Fibroblast of skin of back (primary cell): ENCODE data around the gene THSD7B.

Source experiments
- DNase-seq: peaks from one replicate; pipeline ENCODE4 v3.0.0-alpha.2; 2013

Gene THSD7B

DNA sequence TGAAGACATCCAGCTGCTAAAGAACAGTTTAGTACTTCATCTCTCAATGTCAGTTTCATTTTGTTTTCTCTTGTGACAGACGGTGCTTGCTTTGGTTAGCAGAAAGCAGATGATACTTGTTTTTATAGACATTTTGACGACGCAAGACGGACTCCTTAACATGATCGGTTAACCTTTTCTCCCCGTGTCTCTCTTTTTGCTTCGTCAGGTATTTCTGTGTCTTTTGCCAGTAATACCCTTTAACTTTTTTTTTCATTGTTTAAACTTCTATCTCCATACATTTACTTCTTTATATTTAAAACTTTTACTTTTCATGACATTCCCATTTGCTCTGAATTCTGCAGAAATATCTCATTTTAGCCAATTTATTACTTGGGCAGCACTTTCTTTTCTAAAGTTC lies 57.9 kb downstream of the THSD7B start:
- DNase-seq = no peak

DNA sequence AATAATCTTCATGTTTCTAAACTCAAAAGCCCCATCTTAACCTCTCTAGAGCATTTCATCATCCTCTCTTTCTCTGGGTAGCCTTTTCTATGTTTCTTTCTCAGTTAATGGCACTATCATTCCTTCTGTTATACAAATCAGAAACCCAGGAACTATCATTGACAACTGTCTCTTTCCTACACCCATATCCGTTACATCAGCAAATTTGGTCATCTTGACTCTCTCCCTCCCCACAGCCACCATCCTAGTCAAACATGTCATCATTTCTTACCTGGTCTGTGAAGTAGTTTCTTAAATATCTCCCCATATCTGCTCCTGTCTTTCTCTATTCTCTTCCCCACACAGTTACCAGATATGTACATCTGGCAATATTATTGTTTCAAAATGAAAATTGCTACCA lies 62.8 kb downstream of the THSD7B start:
- DNase-seq = no peak

DNA sequence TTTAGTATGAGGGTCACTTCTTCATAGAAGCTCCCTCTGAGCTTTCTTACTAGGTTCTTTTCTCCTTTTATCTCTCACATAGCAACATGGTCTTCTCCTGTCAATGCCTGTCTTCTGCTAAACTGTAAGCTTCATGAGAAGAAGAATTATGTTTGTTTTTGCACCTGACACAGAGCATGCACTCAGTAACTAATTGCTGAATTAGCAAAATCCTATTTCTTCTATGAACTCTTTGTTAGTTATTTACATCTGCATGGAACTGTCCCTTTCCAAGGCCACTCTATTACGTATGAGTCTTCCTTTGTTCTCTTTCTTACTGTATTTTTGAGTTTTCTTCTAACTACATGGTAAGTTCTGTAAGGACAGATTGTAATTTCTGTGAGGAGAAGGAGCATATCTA lies 63.4 kb downstream of the THSD7B start:
- no peak for DNase-seq

DNA sequence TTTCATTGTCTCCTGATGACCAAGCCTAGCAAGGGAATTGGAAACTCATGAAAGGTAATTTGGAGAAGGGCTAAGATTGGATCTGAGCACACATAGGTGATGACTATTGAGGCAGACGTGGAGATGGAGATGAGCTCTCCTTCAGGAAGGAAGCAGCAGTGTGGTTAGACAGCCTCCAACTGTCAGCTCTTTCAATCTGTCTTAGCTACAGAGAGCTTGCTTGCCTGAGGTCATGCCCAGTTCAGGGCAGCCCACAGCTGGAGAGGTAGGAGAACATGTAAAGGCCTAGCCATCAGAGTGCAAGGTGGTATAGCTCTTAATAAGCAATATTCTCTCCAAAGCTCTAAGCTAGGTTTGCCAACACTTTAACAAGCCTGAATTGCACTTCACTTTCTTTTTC lies 79.2 kb downstream of the THSD7B start:
- no peak for DNase-seq

DNA sequence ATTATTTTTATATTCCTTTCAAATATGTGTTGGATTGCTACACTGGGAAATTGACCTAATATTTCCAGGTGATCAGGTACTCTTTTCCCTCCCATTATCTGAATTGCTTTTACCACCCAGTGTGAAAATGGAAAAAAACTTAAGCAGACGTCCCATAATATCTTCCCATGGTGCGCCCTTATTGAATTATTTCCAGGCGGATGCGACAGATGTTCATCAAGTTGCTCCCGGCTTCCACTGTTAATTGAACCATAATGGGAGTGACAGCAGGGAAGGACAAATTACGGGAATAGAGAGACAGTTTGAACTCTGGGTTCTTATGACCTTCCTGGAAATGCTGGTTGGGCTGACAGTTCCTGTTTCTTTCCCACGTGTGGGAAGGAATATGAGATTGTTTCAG lies 93.3 kb downstream of the THSD7B start:
- DNase-seq = no peak

DNA sequence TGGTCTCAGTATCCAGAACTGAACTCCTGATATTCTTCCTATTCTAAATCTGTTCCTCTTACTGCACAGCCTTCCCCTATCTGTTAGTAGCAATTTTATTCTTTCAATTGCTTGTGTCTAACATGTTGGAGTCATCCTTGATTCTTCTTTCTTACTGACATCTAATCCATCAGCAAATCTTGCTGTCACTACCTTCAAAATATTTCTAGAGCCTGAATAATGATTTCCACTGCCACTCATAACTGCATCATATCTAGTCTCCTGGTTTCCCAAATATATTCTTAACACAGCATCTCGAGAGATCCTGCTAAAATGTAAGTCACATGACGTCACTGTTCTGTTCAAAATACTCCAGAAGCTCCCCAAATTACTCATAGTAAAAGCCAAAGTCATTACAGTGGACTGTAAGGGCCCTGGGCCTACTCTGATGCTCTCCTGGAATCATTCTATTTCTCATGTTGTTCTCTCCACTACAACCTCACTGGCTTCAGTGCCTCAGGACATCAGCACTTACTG lies 95.2 kb downstream of the THSD7B start:
- no peak for DNase-seq

DNA sequence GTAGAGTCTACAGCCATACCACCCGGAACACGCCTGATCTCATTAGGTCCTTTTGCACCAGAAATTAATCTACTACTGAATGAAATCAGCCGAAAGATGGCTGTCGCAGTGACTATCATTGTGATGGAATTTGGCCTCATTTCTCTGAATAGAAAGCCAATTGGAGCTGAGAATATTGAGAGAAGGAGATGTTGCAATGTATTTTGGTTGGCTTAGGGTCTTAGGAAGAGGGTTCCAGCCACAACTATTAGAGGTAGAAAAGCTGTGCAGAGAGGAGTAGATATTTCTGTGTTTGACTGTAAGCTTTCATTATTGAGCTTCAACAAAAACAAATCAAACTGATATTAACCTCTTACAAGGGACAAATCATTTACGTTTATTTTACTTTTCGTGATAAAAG lies 98.1 kb downstream of the THSD7B start:
- no peak for DNase-seq

DNA sequence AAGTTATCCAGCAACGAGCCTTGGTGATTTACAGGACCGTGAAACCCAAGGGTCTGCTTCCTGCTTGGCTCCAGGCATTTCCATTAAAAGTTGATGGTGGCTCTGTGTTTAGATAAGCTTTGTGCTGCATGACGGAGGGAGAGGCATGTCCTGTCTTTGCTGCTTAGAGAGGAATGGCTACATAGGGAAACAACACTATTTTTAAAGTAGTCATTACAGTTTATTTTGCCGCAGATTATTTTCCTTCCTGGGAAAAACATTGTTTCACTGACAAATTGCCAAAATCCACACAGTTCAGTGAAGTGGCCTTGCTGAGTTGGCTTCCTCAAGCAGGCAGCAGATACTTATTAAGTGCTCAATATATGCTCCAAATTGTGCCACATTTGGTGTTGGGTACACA lies 98.5 kb downstream of the THSD7B start:
- DNase-seq = no peak

DNA sequence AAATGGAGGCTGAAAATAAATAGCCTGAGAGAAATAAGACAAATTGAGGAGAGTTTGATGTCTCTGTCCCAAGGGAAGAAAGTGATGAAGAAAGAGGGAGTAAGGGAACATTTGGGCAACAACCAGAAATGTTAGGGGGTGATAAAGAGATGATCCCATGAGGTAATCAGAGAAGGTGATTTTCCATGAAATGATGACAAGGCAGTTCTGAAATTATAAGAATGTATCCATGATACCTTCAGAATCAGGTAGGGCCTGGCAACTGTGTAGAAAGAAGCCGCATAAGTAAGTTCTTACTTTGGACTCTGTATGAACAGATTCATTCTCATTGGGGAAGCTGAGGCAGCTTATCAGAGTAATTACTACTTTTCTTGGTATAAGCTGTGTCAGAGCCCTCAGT lies 106.1 kb downstream of the THSD7B start:
- no peak for DNase-seq

DNA sequence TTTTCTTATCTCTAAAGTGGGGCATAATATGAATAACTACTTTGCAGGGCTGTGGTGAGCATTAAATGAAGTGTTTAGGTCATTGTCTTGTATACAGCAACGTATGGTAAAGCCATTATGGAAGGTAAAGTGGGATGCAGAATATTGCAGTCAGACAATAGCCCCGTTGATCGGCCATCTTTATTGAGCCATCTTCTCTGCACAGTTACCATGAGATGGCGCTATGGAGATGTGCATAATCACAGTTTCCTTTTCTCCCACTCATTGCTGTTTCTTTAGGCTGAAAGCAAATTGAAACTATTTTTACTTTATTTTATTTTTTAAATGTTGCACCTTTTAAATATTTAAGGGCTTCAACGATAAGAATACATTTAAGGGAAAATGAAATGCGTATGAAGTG lies 108.9 kb downstream of the THSD7B start:
- peak; percentile 16 for DNase-seq

DNA sequence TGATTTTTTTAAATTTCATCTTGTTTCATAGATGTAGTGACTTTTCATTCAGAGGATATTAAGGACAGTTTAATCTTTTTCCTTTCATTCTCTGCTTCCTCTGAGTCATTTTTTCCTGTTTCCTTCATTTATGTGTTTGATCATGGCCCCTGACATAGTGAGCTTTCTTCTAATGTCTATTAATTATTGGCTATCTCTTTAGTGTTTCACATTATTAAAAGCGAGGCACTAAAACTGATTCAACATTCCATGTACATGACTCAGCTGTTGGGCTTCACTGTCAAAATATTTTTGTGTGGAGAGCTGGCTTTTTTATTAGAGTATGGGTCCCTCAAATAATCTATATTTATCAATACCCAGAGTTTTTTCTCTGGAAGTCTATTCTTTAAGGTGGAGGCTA lies 125.8 kb downstream of the THSD7B start:
- no peak for DNase-seq

DNA sequence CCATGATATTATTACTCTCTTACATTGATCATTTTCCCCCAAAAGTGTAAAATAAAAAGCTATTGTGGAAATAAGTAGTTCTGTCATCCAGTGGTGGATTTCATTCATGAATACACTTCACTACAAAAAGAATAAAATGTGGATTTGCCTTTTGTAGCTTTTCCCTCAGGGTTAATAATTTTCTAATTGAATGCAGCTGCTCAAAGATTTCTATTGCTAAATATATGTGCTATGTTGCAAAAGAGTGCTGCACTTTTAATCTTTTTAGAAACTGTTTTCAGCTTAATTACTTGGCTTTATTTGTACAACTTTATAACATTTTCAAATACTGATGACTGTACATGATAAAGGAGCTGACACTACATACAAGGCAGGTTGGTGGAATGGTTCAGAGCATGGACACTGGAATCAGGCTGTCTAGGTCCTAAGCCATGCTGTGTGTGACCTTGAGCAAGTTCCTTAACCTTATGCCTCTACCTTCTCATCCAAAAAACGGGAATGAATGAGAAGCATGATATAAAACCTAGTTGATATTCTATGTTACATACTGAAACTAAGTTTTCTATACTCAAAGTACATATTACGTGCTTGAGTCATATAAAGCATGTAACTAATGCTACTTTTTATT lies 128.8 kb downstream of the THSD7B start:
- no peak for DNase-seq

DNA sequence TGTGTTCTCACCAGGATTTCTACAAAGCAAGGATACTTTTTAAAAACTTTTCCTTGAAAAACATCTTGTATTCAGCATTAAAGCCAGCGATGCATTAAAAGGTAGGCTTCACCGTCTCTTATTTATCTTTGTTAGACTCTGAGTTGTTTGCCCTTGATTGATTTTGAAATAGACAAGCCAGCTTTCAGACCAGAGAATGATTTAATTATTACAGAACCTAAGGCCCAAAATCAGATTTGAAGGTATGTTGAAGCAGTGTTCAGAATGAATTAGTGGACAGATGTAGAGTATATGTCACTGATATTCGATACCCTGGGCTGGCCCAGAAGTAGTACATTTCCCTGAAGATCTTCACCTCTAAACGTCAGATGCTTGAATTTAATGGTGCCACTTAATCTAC lies 136.4 kb downstream of the THSD7B start:
- no peak for DNase-seq

DNA sequence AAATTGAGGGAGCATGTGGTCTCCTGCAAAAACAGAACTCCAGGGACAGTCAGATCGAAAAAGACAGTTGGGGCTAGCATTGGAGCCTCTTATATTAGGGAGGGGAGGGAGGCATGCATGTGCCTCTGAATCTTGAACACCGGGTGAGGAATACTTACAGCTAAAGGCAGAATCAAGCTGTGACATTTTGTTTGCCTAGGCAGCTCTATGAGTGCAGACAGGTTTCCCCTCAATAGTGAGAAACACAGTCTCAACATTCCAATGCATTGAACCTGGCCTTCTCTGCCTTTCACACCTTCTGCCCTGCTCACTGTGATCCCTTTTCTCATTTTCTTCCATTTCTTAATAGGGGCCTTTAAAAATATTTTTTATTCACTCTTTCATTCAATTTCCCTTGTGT lies 140.4 kb downstream of the THSD7B start:
- DNase-seq = no peak

DNA sequence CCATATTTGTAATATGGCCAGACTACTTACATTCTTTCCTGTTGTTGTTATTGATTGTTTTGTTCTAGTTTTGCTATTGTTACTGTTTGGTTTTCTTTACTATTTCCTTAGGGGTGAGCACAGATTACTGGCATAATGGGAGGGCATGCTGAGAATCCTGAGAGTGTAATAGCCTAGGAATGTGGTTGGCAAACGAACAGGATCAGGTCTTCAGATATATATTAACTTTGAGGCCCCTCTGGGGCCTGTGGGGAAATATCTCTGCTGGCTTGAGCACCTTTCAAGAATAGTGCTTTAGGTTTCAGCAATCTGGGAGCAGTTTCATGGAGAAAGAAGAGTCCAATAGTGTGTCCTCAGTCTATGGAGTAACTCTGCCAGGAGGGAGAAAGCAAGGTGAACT lies 144.4 kb downstream of the THSD7B start:
- no peak for DNase-seq

DNA sequence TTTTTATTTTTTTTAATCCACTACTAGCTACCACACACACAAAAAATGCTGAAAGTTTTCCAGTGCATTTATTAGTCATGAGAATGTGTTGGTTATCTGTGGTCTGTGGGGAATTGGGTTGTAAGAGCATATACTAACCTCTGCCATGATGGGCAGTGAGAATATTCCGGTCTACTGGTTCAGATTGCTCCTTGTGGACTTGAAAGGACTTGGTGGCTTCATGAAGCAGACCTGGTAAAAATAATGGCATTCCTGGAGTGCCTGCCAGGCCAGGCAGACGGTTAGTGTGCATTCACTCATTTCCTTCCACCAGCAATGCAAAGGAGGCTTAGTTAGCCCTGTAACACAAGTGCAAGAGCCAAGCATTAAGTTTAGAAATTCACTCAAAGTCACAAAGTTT lies 150.8 kb downstream of the THSD7B start:
- no peak for DNase-seq

DNA sequence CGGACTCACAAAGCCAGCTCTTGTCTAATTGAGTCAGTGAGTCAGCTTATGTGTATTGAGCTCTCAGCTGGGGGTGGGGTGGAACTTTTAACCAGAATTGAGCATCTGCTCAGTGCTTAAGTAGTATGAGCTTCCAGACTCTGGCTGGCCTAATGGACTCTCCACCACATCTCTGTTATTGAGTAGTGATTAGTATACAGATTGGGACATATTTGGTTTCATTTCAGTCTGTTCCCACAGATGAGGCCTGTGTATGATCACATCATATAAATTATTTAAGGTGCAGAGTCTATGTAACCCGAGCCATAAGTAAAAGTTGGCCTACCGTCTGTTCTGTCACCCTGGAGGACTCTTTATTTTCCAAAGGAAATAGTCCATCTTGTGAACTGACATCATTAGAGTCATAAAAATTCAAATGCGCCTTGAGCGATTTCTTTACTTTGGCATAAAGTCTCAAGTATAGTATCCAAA lies 152.1 kb downstream of the THSD7B start:
- DNase-seq = no peak

DNA sequence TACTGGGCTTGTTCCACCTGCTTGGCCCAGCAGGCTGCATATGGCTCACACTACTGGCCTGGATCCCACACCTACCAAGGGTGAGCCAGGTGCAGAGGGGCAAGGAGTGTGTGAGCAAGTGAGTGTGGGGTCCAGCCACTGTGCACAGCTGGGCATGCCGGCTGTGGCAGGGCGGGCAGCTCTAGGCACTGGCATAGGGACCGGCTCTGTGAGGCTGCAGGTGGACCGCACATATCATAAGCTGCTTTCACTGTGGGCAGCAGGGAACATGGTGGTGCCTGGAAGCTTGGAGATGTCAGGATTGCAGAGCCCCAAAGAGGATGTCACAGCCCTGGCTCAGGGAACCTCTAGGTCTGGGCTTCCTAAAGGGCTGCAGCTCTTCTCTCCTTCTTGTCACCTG lies 154.3 kb downstream of the THSD7B start:
- no peak for DNase-seq

DNA sequence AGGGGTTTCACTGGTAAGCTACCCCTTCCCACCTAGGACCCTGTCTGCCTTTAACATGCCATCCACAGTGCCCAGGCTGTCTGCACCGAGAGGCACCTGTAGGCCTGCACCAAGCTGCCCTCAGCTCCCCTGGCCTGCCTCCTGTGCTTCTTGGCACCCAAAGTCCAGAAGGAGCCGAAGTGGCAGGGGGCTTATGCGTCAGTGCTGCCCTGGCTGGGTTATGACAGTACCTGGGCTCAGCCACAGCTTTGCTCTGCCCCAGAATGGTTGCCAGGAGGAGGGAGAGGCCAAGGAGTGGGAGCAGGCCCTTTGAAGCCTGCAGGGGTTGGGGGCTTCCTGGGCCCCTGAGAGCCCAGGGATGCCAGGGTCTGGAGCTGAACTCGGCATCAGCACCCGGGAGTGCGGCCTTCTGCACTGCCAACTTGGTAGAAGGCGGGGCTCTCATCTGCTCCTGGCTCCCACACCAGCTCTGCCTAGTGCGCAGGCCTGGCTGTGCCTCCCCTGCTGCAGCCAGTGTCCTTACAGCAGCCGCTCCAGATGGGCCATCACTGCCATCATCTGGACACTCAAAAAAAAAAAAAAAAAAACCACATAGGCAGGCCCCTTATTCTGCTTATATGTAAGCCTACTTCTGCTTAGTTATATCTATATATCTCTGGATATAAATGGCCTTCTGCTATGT lies 155.4 kb downstream of the THSD7B start:
- no peak for DNase-seq

DNA sequence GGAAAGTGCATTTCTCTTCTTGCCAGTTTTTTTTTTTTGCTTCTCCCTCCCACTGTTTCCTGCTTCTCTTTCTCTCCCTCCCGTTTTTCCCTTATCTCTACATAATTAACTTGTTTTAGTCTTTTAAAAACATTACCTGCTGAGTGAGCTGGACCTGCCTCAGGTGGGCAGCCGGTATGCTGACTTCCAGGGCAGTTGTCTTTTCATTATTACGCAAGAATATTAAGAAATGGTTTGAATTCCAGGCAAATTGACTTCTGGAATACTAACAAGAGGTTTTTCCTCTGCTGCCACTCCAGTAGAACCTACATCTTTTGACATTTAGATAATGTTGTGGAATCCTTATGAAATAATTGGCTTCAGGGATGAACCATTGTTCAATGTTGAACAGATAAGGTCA lies 161.8 kb downstream of the THSD7B start:
- DNase-seq = no peak

DNA sequence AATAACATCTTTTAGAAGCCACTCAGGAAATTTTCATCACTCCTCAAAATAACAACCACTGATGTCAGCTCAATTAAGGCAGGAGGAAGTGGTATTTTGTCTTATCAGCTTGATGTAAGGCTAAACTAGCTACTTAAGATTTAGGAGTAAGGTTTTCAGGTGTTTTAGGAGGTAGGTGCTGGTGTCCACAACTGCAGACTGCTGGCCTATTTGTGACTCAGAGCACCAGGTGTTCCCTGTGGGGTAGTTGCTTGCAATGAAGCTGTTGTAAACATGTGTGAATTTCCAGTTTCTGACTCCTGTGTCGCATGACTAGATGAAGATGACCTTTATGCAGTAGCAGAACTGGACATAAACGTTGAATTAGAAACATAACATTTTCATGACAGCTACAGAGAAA lies 164.2 kb downstream of the THSD7B start:
- DNase-seq = no peak

DNA sequence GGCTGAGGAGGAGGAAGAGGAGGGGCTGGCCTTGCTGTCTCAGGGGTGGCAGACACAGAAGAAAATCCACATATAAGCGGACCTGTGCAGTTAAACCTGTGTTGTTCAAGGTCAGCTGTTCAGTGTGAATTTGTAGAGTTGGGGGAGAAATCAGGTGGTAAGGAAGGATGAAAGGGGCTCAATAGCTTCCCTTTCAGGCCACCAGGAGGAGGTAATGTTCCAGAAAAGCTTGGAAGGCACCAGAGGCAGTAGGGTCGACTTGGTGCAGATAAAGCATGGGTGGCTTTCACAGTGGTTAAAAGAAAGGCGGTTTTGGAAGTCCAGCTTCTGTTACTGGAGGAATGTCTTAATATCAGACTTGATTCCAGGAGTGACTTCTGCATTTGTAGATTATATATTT lies 167.4 kb downstream of the THSD7B start:
- DNase-seq = peak; percentile 38

DNA sequence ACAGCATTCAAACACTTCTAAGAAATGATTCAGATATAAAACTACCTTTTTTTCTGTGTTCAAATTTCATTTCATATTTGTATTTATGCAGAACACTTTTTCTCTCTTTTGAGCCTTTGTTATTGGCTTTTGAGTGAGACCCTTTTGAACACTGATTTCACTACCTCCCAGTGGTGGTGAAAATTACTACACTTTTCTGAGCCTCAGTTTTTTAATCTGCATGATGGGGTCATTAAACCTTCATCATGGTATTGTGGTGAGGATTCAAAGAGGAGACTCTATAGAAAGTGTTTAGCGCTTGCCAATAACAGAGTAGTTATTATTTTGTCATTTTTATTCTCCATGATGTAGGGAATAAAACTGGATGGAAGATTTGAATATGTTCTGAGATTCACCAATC lies 169.8 kb downstream of the THSD7B start:
- DNase-seq = no peak

DNA sequence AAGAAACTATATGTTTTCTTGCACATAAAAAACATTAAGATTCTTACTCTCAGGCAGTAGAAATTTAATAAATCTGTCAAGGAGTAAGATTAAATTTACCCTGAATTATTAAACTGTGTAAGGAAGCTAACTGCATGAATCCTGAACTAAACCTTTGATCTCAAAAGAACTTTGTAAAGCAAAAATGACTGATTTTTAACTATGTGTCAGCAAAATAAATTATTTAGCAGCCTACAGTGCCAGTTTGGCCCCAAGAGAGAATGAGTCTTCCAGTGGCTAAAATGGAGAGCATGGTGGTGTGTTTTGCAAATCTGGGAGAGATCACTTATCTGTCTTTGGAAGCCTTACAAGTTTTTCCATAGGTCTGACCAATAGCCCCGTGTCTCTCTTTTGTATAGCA lies 190.7 kb downstream of the THSD7B start:
- no peak for DNase-seq

DNA sequence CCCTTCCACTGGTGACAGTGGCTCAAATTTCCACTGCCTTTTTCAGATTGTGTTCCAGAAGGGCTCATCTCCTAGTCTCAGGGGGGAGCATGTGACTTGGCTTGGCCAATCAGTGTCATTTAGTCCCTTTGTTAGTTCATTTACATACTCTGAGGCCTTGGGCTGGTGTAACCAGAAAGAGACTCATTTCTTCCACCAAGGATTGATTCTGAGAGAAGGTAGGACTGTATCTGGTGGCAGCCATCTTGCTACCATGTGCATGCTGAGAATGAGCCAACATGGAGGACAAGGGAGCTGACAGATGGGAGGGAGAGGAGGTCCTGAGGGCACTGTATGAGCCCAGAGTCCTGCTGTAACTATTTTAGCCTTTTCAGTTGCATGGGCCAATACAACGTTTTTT lies 191.7 kb downstream of the THSD7B start:
- no peak for DNase-seq
